Memory B cell (primary cell): ENCODE measurements around the gene LDLRAD4.

ENCODE experiments used
- ATAC-seq: fragments of 150-1000 bp; cut with Tn5 transposase; 2 replicates; pipeline ENCODE4 v1.10.0; 2021; ENCODE audit warnings: low read depth, mild to moderate bottlenecking, moderate library complexity
- DNase-seq, 2 donors: peaks; one replicate each; pipeline ENCODE4 v3.0.0; 2022; ENCODE audit warnings: low spot score in 2 of 2
- H3K27ac Mint-ChIP-seq: one replicate; pipeline ENCODE4 v1.8.0; 2022; ENCODE audit warnings: mild to moderate bottlenecking, moderate library complexity, mixed read lengths
- H3K27me3 Mint-ChIP-seq: one replicate; pipeline ENCODE4 v1.8.0; 2022; ENCODE audit warnings: mixed read lengths
- H3K36me3 Mint-ChIP-seq: one replicate; pipeline ENCODE4 v1.8.0; 2022; ENCODE audit warnings: mild to moderate bottlenecking, mixed read lengths
- H3K4me1 Mint-ChIP-seq: one replicate; pipeline ENCODE4 v1.8.0; 2022; ENCODE audit warnings: mixed read lengths
- H3K4me3 Mint-ChIP-seq: one replicate; pipeline ENCODE4 v1.8.0; 2022; ENCODE audit warnings: mild to moderate bottlenecking, moderate library complexity, mixed read lengths
- H3K9me3 Mint-ChIP-seq: one replicate; pipeline ENCODE4 v1.8.0; 2022; ENCODE audit warnings: mixed read lengths

LDLRAD4 gene

GRCh38 chr18:13532406-13533075 lies 314.0 kb downstream of the LDLRAD4 start:
- ATAC-seq (no peak), DNase-seq (no peak)
- no peak overlapping the region for H3K4me3 Mint-ChIP-seq
- H3K4me1 Mint-ChIP-seq, result peaks cover 7% of the 10 kb centered on the region
- H3K27ac Mint-ChIP-seq, result no peak overlapping the region
- H3K27me3 Mint-ChIP-seq, result no peaks in the 10 kb centered on the region
- H3K9me3 Mint-ChIP-seq, result no peaks in the 10 kb centered on the region
- H3K36me3 Mint-ChIP-seq, result no peaks in the 10 kb centered on the region

- Mint-ChIP-seq H3K36me3 (no peaks in the 10 kb centered on the region), H3K27ac (no peak overlapping the region), H3K27me3 (no peaks in the 10 kb centered on the region), H3K4me1 (peaks cover 23% of the 10 kb centered on the region), H3K9me3 (no peaks in the 10 kb centered on the region), H3K4me3 (no peak overlapping the region)
- DNase-seq, result no peak
- ATAC-seq, result no peak
Observed at GRCh38 chr18:13534631-13535030, 316.1 kb downstream of the LDLRAD4 start.

GRCh38 chr18:13536578-13536977 lies 318.0 kb downstream of the LDLRAD4 start:
- DNase-seq (no peak), ATAC-seq (peak; percentile 30)
- no peaks in the 10 kb centered on the region for H3K9me3 Mint-ChIP-seq
- H3K27ac Mint-ChIP-seq, result peak overlapping the region; percentile 22
- H3K36me3 Mint-ChIP-seq, result no peaks in the 10 kb centered on the region
- H3K4me1 Mint-ChIP-seq, result peaks cover 29% of the 10 kb centered on the region
- H3K4me3 Mint-ChIP-seq, result no peak overlapping the region
- H3K27me3 Mint-ChIP-seq, result no peaks in the 10 kb centered on the region

- DNase-seq (no peak), ATAC-seq (peak; percentile 75)
- H3K4me3 Mint-ChIP-seq, result peak overlapping the region; percentile 27
Observed at GRCh38 chr18:13537022-13537780, 318.6 kb downstream of the LDLRAD4 start.

GRCh38 chr18:13538630-13539029 lies 320.1 kb downstream of the LDLRAD4 start:
- Mint-ChIP-seq H3K36me3 (no peaks in the 10 kb centered on the region), H3K4me1 (peaks cover 29% of the 10 kb centered on the region), H3K27ac (peak overlapping the region; percentile 81), H3K4me3 (peak overlapping the region; percentile 85), H3K27me3 (no peaks in the 10 kb centered on the region), H3K9me3 (no peaks in the 10 kb centered on the region)
- DNase-seq, result no peak
- ATAC-seq, result no peak

More at GRCh38 chr18:13537022-13537780, 318.6 kb downstream of the LDLRAD4 start:
- H3K27me3 Mint-ChIP-seq, result no peaks in the 10 kb centered on the region
- peak overlapping the region; percentile 22 for H3K27ac Mint-ChIP-seq
- peaks cover 29% of the 10 kb centered on the region for H3K4me1 Mint-ChIP-seq
- no peaks in the 10 kb centered on the region for H3K36me3 Mint-ChIP-seq
- H3K9me3 Mint-ChIP-seq, result no peaks in the 10 kb centered on the region

- Mint-ChIP-seq H3K27me3 (no peaks in the 10 kb centered on the region), H3K9me3 (no peaks in the 10 kb centered on the region), H3K4me3 (peak overlapping the region; percentile 85), H3K4me1 (peaks cover 29% of the 10 kb centered on the region), H3K36me3 (no peaks in the 10 kb centered on the region), H3K27ac (peak overlapping the region; percentile 81)
- ATAC-seq, result peak; percentile 81
- DNase-seq, result peak in 1 of 2 donors; percentile 47
Observed at GRCh38 chr18:13539050-13539449, 320.5 kb downstream of the LDLRAD4 start.

GRCh38 chr18:13539843-13540476 lies 321.4 kb downstream of the LDLRAD4 start:
- no peak for ATAC-seq
- no peak for DNase-seq
- H3K9me3 Mint-ChIP-seq, result no peaks in the 10 kb centered on the region
- peaks cover 29% of the 10 kb centered on the region for H3K4me1 Mint-ChIP-seq
- H3K27me3 Mint-ChIP-seq, result no peaks in the 10 kb centered on the region
- H3K27ac Mint-ChIP-seq, result peak overlapping the region; percentile 81
- no peak overlapping the region for H3K4me3 Mint-ChIP-seq
- no peaks in the 10 kb centered on the region for H3K36me3 Mint-ChIP-seq

GRCh38 chr18:13540477-13541182 lies 322.1 kb downstream of the LDLRAD4 start:
- Mint-ChIP-seq H3K4me3 (no peak overlapping the region), H3K27me3 (no peaks in the 10 kb centered on the region), H3K9me3 (no peaks in the 10 kb centered on the region), H3K36me3 (no peaks in the 10 kb centered on the region), H3K27ac (no peak overlapping the region), H3K4me1 (peaks cover 29% of the 10 kb centered on the region)
- DNase-seq (no peak), ATAC-seq (no peak)

GRCh38 chr18:13541621-13542519 lies 323.3 kb downstream of the LDLRAD4 start:
- Mint-ChIP-seq H3K9me3 (no peaks in the 10 kb centered on the region), H3K4me1 (peaks cover 29% of the 10 kb centered on the region), H3K27ac (no peak overlapping the region), H3K36me3 (no peaks in the 10 kb centered on the region), H3K27me3 (no peaks in the 10 kb centered on the region), H3K4me3 (no peak overlapping the region)
- DNase-seq, result no peak
- ATAC-seq, result no peak

- no peak for DNase-seq
- no peak overlapping the region for H3K27ac Mint-ChIP-seq
- peaks cover 23% of the 10 kb centered on the region for H3K4me1 Mint-ChIP-seq
- no peak for ATAC-seq
- H3K9me3 Mint-ChIP-seq, result no peaks in the 10 kb centered on the region
- H3K36me3 Mint-ChIP-seq, result no peaks in the 10 kb centered on the region
- H3K4me3 Mint-ChIP-seq, result no peak overlapping the region
- no peaks in the 10 kb centered on the region for H3K27me3 Mint-ChIP-seq
Observed at GRCh38 chr18:13542520-13542847, 323.9 kb downstream of the LDLRAD4 start.

GRCh38 chr18:13543144-13543543 lies 324.6 kb downstream of the LDLRAD4 start:
- no peaks in the 10 kb centered on the region for H3K27me3 Mint-ChIP-seq
- H3K27ac Mint-ChIP-seq, result no peak overlapping the region
- ATAC-seq (no peak), DNase-seq (no peak)
- H3K4me3 Mint-ChIP-seq, result no peak overlapping the region
- no peaks in the 10 kb centered on the region for H3K9me3 Mint-ChIP-seq
- H3K4me1 Mint-ChIP-seq, result peaks cover 17% of the 10 kb centered on the region
- no peaks in the 10 kb centered on the region for H3K36me3 Mint-ChIP-seq

GRCh38 chr18:13543811-13544732 lies 325.5 kb downstream of the LDLRAD4 start:
- ATAC-seq (no peak), DNase-seq (no peak)
- no peak overlapping the region for H3K4me3 Mint-ChIP-seq
- no peaks in the 10 kb centered on the region for H3K27me3 Mint-ChIP-seq
- H3K4me1 Mint-ChIP-seq, result peaks cover 10% of the 10 kb centered on the region
- no peak overlapping the region for H3K27ac Mint-ChIP-seq
- no peaks in the 10 kb centered on the region for H3K9me3 Mint-ChIP-seq
- H3K36me3 Mint-ChIP-seq, result no peaks in the 10 kb centered on the region
